Amniotic epithelial cell (primary cell): Measurements from ENCODE around the gene FIGN.

ENCODE experiments used
- DNase-seq: peaks from one replicate; pipeline ENCODE4 v3.0.0-alpha.2; 2010; ENCODE audit warnings: low read depth

FIGN gene

DNA sequence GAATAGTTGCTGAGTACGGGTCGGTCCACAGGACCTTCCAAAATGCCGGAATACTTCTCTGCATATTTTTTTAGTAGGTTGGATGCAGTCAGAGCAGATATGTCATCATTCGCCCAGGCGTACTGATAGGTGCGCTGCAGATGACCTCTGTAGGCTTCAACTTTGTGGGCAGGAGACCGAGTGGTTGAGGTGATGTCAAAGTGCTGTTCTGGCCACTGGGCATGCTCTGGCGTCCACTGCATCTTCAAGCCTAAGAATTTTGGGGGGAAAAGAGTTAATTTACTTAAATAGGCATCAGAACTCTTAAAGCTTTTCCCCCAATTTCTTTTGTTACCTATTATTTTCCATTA, 124.3 kb downstream of the FIGN start:
- DNase-seq: no peak

DNA sequence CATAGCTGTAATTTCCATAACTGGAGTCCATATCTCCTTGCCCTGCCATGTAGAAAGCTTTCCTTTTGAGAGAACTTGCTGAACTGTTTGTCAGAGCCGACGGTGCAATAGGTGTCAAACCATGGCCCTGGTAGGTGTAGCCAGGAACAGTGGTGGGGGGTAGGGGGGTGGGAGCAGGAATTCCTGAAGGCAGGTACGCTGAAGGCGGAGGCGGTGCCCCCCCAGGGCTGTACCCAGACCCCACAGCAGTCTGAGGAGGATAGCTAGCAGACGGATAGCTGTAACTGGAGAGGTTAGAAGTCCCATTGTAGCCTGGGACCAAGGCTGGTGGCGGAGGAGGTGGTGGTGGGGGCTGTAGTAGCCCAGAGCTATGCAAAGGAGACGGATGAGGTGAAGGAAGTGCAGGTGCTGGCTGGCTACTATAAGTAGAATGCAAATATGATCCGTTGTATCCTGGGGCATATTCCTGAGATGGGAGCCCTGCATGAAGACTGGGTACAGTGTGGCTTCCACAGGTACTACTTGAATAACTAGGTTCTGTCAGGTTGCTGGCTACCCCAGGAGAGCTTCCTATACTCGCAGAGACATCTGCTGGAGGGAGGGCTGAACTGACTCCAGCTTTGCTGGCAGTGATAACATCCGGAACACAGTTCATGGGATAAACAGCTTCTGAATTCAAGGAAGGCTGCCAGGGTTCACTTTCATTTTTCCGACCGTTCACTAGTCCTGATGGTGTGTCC, 124.8 kb downstream of the FIGN start:
- DNase-seq: no peak

DNA sequence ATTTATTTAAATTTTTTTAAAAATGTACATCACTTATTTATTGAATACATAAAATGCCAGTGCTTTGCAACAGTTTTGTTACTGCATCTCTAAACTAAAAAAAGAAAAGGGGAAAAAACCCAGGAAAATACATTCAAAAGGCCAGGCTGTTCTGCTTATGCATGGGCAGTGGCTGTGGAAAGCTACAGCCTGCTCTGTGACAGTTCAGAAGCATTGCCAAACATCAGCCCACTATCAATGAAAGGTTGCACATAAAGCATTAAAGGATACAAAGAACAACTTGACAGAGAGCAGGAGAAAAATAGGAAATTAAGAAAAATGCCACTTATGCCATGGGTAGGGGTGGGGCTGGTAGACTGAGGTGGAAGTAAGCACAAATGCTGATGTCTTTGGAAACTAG, 128.2 kb downstream of the FIGN start:
- no peak for DNase-seq

DNA sequence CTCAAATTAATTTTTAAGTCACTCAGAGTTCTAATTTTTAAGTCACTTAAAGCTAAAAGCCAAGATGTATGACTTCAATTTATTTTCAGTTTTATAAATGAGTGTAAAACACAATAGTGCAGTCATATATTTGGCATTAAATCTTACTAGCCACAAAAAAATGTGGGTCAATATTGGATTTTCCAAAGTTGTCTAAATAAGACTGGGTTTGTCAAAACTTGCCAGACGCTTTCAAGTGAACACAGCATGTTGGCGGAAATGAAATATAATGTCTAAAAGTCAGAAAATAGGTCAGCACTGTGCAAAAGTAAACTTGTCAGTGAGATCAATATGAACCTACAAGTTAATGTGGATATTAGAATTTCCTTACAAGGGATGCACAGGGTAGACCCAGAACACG, 128.9 kb downstream of the FIGN start:
- DNase-seq: no peak

DNA sequence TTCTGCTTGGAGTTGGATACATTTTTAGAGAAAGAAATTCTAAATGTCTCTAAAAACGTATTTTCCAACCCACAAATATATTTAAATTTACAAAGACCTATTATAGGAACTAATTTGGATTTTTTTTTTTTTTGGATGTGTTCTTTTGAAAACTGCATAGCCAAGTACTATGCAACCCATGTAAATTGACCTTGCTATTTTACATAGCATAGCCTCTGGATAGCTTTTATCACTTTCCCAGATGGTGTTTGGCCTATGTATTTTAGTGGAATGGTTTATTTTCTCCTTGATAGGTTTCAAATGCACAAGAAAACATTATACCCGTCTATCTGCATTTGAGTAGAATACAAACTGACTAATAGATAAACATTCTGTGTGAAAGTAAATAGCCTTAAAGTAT, 130.0 kb downstream of the FIGN start:
- DNase-seq: no peak

DNA sequence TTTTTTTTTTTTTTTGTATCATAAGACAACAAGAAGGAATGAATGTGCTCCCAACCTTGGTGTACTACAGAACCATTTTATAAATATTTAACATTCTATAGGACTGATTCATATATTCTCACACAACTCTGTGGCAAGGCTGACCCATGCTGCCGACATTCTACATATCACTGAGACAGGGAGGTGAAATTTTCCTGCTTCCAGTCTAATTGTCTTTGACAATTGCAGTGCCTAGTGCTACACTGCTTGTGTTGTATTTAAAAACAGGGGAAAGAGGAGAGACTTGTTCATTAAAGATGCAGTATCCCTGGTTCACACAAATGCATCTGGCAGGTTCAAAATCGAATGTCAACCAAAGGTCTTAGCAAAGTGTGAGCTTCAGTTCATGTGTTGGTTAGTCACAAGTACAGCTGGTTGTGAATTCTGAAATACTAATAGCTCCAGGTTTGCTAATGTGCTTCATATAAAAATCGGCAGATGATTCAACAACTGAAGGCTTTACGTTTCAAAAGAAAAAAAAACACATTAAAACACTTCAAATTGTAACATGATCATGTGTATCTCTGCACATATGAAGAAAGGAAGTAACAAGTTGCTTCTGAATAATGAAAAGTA, 130.8 kb downstream of the FIGN start:
- DNase-seq: peak; percentile 76

DNA sequence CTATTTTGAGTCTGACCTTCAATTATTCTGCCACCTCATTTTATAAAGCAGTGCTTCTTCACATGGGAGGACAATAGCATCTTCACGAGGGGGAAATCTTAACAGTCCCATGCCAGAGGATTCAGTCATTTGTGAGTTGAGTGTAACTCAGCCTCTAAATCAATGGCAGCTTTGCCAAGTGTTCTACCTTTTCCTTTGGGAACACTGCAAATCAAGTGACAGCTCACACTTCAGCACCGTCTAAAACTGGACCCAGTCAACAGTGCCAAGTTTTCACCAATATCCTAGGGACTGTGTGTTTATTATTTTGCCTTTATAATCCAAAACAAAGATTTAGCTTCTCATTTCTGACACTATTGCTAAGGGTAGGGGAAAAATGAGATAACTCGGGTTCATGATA, 133.6 kb downstream of the FIGN start:
- no peak for DNase-seq

DNA sequence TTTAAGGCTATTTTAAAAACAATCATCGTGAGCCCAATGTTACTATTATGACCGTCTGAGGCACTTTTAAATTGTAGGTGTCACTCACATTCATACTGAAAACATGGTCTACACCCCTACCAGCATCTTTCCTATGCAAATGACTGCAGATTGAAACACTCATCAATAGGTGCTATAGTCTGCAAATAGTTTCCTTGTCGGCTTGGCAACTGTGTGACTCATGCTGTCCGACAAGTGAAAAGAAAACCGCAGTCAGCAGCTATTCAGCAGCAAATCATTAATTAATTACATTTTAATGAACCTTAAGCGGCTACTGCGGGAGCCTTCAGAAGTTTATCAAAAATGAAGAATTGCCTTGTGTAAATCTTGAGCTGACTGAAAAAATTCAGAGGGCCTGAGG, 134.4 kb downstream of the FIGN start:
- peak; percentile 46 for DNase-seq

DNA sequence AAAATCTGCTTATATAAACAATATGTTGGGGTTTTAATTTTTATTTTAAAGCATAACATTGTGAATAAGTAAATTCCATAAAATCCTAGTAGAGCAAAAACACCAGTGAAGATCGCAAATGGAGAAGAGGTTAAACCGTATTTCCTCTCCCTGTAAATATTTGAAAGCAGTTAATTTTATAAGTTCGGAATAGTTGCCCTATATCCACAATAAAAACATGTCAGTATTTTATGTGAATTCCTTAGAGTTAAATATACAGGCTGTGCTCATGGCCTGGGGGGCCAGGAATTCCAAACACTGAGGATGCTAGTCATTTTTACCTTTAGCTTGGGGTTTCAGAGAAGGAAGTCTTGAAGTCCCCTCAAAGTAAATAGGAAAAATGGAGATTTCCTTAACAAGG, 135.0 kb downstream of the FIGN start:
- DNase-seq: no peak

DNA sequence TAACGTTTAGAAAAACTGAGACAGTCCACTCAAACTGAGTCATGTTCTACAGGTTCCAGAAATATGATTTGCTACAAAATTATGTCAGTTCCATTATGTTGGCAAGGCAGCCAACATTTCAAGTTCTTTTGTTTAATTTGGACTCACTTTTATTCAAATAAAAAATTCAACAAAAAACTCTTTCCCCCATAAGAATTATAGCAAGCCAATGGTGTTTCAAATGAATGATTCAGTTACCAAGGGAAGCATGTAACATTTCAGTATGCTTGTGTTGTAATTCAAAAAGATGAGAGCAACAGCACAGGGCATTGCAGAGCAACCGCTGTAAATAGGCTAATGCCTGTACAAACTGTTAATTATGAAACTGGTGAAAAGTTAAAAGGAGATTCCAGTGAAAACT, 140.8 kb downstream of the FIGN start:
- peak; percentile 9 for DNase-seq

DNA sequence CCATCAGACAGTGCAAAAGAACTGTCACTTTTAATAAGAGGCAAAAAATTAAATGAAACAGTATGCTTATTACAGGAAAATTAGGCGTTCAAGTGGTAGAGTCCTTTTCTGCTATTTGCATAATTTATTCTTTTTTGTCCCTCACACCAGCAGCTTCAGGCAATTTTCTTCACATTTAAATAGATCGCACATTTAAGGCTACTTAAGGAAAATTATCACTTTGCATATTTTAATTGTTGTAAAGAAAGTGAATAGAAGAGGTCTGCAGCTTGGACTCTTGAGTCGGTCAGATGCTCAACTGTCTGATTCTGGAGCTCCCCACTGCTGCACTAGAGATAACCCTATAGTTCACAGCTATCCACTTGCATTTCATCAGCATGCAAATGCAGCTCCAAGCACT, 141.3 kb downstream of the FIGN start:
- no peak for DNase-seq

DNA sequence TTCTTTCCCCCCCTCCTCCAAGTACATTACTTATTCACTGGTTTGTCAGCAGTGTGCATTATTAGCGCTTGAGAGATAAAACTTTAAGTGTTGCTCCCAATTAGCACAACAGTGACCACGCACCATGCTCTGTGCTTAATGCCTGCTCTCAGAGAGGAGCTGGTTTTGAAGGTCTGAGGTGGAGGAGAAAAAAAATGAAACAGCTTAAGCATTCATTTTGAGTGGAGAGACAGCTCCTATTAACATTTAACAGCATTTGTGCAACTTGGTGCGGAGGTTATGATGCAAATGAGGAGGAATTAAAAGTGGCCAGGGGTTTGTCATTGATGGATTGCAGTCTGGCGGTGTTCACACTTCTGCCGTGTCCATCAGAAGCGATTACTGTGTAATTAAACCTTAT, 141.8 kb downstream of the FIGN start:
- DNase-seq: no peak

DNA sequence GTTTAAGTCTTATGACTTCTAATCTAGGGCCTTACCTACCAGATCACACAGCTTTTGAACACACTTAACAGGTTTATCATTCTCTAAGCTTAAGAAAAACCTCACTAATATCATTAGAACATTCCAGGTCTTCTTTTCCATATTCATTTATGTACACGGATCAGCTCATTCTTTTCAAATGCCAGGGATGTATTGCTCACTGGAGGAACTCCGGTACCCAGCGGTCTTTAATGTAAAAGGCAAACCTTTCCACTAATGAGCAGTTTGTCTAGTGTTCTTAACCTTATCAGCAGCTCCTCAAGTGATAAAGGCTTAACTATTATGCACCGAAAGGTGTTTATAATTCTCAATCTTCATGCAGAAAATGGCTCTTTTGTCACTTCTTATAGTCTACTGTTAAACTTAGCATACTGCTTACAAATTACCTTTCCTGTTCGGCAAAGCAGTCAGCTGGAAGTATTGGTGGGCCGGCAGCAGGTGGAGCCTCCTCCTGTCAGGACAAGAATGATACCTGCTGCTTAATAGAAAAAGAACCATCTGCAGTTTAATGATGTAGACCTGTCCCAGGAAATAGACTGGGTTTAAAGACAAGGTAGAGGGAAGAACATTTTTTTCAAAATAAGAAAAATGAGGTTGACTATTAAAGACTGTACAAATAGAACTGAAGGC, 142.7 kb downstream of the FIGN start:
- no peak for DNase-seq

DNA sequence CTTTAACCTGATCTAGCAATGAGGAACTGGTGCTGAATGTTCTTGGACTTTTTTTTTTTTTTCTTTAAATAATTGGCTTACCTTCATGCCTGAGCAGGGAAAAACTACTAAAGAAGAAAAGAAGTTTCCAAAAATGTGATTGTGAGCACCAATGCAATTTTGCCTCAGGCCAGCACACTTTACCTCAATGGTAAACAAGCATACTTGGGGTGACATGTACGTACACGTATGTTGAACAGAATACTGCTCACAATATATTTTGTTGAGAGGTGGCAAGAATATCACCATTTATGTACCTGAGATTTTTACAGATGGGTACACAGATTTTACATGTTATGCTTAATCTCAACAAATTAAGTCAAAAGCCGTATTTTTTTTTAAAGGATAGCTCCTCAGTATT, 144.3 kb downstream of the FIGN start:
- DNase-seq: no peak

DNA sequence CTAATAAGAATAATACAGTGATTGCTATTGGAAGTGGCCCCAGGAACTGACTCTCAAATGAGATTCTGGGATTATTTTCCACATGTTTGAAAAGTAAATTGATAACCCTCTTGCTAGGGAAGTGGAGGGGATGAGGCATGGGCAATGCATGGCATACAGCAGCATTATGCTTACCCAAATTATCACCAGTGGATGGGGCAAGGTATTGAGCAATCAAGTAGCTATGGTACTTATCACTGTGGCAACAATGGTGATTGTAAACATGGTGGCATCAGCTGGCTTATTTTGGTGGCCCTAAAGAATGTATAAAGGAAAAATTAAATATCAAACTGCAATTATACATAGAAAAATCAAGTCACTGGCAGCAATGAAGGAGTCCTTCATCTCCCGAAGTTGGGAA, 155.1 kb downstream of the FIGN start:
- no peak for DNase-seq

DNA sequence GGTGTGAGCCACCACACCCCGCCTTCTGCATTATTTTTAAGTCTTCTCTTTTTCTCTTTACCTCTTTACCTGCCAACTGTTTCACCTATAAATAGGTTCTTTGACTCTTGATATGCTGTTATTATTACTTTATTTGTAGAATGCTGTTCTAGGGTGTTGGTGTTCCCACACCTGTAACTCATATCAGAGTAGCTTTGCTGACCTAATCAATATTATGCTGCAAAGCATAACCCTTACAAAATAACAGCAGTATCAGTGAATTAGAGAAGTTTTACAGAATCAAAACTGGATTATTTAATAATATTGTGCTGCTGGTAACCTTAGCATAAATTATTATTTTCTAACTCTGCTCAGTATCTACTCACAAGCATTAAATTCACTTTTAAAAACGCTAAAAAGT, 161.5 kb downstream of the FIGN start:
- no peak for DNase-seq

DNA sequence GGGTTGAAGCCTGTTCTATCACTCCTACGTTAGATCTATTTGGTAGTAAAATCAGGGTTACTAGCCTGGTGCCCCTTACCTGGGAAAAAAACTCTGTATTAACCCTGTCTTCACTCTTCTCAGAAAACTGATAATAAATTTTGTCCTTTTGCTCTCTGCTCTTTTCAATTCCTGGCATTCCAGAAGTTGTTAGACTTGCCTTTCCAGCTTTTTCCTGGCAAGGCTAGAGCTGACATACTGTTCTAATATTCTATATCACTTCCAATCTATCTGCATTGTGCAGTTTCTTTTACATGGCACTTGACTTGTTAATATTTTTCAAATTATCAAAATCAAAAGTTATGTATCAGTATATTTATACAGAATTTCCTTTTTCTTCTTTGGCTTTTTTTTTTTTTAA, 162.2 kb downstream of the FIGN start:
- no peak for DNase-seq

DNA sequence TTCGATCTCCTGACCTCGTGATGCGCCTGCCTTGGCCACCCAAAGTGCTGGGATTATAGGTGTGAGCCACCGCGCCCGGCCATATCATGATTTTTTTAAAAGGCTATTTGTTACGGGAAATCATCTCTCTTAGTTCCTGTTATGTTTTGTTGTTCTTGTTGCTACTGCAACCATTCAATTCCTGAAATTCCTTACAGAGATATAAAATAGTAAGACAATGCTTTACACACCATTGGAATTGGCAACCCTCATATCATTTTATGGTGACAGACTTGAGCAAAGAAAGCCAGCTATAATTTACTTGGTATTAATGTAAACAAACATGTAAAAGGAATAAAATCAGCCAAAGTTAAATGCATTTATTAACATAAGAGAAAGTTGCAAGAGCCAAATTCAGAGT, 163.0 kb downstream of the FIGN start:
- no peak for DNase-seq

DNA sequence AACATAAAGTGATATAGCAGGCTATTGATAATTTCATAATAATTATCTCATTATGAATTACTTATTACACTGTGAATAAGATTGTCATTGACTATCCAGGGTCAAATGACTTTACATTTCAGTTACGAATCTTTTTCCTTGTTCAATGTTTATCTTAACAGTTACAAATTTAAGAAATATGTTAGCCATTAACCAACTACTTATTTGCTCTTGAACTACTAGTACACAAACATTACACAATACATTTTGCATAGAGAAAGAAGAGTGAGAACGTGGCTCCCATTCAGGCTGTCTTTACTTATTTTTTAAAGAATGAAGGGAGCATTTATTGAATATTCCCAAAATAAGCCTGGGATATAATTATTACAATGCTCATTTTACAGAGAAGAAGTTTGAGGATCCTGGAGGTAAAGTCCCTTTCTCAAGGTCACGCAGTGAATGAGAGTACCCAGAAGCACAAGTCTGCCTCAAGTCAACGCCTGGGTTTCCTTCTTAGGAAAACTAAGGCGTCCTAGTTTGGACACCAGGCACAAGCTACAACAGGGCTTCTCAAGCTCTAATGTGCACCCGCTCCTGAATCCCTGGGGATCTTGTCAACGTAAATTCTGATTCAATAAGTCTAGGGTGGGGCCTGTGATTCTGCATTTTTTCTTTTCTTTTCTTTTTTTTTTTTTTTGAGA, 164.2 kb downstream of the FIGN start:
- no peak for DNase-seq

DNA sequence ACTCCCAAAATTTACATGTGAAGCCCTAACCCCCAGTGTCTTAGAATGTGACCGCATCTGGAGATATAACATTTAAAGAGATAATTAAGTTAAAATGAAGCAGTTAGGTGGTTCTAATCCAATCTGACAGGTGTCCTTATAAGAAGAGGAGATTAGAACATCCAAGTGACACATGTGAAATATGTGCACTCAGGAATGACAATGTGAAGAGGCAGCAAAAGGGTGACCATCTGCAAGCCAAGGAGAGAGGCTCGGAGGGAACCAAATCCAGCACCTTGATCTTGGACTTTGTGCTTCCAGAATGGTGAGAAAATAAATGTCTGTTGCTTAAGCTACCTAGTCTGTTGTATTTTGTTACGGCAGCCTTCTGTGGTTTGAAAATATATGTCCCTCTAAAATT, 165.4 kb downstream of the FIGN start:
- DNase-seq: no peak

DNA sequence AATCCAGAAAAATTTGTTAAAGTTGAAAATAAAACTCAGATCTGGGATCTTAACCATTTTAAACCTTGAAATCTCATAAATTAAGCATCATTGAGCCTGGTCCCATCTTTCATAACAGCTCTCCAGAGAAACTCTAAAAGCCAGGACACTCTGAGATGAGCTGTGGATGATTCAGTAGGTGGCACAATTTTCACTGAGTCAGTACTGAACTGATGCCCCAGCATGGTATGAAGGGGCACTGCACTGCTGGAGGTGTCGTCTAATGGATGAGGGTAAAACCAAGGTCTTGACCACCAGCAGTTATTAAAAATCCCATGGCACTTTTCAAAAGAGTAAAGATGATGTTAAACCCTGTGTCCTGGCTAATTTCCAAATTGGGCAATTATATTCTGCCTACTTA, 170.6 kb downstream of the FIGN start:
- DNase-seq: peak; percentile 5

DNA sequence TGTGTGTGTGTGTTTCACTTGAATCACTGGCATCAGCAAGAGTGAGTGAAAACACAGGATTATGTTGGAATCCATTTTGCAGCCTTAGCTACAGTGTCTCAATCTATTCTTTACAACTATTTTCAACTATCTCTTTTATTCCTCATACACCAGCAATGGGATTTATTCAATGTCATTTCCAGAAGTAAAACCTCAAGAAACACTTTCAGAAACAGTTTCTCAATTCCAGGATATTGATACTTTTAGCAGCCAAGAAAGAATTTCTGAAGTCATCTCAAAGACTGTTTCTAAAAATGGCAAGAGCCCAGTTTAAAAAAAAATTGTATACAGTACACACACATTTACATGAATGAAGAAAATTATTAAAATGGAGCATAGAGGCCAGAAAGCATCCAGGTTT, 171.6 kb downstream of the FIGN start:
- DNase-seq: no peak

DNA sequence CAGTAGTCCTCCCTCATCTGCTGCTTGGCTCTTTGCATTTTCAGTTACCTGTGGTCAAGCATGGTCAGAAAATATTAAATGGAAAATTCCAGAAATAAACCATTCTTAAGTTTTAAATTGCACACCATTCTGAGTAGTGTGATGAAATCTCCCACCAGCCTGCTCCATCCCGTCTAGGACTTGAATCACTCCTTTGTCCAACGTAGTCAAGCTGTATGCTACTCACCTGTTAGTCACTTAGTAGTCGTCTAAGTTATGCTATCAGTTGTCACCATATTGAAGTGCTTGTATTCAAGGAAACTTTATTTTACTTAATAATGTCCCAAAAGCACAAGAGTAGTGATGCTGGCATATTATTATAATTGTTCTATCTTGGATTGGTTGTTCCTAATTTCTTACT, 172.5 kb downstream of the FIGN start:
- no peak for DNase-seq
